ENCODE data around the gene NUMBL. TPM values are rescaled to one million over a fixed set of nuclear protein-coding genes. Genes with fewer than 3 reads are reported as not detected.

NUMBL gene
- total RNA-seq: 85.6 TPM

GRCh38 chr19:40690050-40690692 lies at the start of gene NUMBL:
TSS of gene NUMBL (minus strand) at chr19:40690651. CDS start at chr19:40690483, 168 bp downstream.

GRCh38 chr19:40716482-40717324 lies 26.3 kb upstream of the NUMBL start, which contains the start of the genes COQ8B and ITPKC:
TSS of gene COQ8B (minus strand) at chr19:40716886. CDS start at chr19:40714632, 2,254 bp downstream.
TSS of gene ITPKC (plus strand) at chr19:40717112. CDS start at chr19:40717136, 24 bp downstream.

Other genes starting within 250 kb of the NUMBL start
- gene SERTAD3, start 246.3 kb downstream of the NUMBL start, total RNA-seq: 15.1 TPM
- gene BLVRB, start 224.9 kb downstream of the NUMBL start, total RNA-seq: 43.0 TPM
- gene SPTBN4, start 223.7 kb downstream of the NUMBL start, total RNA-seq: 14.8 TPM
- gene SHKBP1, start 113.8 kb downstream of the NUMBL start, total RNA-seq: 11.7 TPM
- gene LTBP4, start 89.3 kb downstream of the NUMBL start, total RNA-seq: 220 TPM
- 37.9 TPM for gene COQ8B, start 26.2 kb upstream of the NUMBL start, total RNA-seq
- gene ITPKC, start 26.5 kb upstream of the NUMBL start, total RNA-seq: 19.2 TPM
- gene ACTMAP, start 59.8 kb upstream of the NUMBL start, total RNA-seq: 2.6 TPM
- gene SNRPA, start 60.6 kb upstream of the NUMBL start, total RNA-seq: 25.6 TPM
- gene MIA, start 84.9 kb upstream of the NUMBL start, total RNA-seq: 3.4 TPM
- gene RAB4B, start 87.6 kb upstream of the NUMBL start, total RNA-seq: 14.8 TPM
- gene EGLN2, start 108.5 kb upstream of the NUMBL start, total RNA-seq: 53.7 TPM
- not detected for gene CYP2A6, start 159.8 kb upstream of the NUMBL start, total RNA-seq
- gene CYP2A7, start 191.6 kb upstream of the NUMBL start, total RNA-seq: not detected